ENCODE data around the gene LRMDA. TPM values are rescaled to one million over a fixed set of nuclear protein-coding genes. Genes with fewer than 3 reads are reported as not detected.

Gene LRMDA
- total and polyA plus RNA-seq, 2 of the 13 experiments (the other 11 are each of a cell fraction or from before 2014, with no cell fraction given): 13.4 to 22.0 TPM

DNA sequence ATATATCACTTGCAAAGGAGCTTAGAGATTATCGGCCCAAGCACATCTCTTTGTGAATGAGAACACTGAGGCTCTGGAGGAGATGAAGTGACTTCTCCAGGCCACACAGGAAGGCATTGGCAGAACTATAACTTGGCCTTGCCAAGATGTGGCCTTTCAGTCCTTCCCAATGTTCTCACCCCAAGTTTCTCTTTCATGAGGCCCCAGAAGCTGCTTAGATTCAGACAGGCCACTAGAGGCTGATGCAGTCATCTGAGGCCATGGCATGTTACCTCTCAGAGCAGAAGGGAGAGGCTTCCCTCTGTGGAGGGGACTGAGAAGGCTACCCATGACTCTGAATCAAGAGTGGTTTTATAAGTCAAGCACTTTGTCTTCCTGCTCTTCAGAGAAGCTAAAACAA is 1003.7 kb downstream of the LRMDA start (continued):
- TF ChIP-seq, protein P1, sequence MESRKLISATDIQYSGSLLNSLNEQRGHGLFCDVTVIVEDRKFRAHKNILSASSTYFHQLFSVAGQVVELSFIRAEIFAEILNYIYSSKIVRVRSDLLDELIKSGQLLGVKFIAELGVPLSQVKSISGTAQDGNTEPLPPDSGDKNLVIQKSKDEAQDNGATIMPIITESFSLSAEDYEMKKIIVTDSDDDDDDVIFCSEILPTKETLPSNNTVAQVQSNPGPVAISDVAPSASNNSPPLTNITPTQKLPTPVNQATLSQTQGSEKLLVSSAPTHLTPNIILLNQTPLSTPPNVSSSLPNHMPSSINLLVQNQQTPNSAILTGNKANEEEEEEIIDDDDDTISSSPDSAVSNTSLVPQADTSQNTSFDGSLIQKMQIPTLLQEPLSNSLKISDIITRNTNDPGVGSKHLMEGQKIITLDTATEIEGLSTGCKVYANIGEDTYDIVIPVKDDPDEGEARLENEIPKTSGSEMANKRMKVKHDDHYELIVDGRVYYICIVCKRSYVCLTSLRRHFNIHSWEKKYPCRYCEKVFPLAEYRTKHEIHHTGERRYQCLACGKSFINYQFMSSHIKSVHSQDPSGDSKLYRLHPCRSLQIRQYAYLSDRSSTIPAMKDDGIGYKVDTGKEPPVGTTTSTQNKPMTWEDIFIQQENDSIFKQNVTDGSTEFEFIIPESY (CRISPR knock-in tag; IDR thresholded peaks at IDR 0.05): no peak
- TF ChIP-seq ZIK1 (CRISPR knock-in tag; IDR thresholded peaks at IDR 0.05; ENCODE audit: borderline replicate concordance, low read depth) (no peak), ZNF446 (CRISPR knock-in tag; IDR thresholded peaks at IDR 0.05) (no peak), NR1H2 (CRISPR knock-in tag; IDR thresholded peaks at IDR 0.05; ENCODE audit: borderline replicate concordance, low read depth) (no peak)

DNA sequence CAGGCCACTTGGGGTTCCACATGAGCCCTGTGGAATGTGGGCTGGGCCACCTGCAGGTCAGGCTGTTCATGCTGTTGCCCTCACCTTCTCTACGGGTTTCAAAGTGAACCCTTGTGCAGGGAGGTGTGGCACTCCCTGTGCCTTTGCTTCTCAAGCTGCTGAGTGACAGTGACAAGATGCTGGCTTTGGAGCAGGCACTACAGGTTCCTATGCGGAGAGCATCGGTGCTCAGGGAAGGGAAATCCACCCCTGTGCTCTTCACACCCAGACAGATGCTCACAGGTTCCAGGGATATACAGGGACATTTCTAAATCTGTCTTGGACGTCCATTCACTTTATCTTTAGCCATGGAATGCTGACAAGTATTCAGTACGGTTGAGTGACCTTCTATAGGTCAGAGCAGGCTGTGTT is 1005.0 kb downstream of the LRMDA start:
- Histone ChIP-seq H3K36me3 (replicated peaks in 1 of 2; ENCODE audit: control insufficient read depth in 1 of 2, insufficient read depth in 2 of 2, low read length in 2 of 2) (no peaks in the 10 kb centered on the region), H3K4me3 (replicated peaks in 1 of 3; ENCODE audit: insufficient read depth in 1 of 3, low read depth in 2 of 3, low read length in 3 of 3) (no peak overlapping the region), H3K79me2 (ENCODE audit: insufficient read depth, low read length) (no peaks in the 10 kb centered on the region), H3K27me3 (ENCODE audit: control insufficient read depth in 1 of 2, insufficient read depth in 2 of 2, low read length in 2 of 2) (no peaks in the 10 kb centered on the region), H3K9me3 (ENCODE audit: low read length) (no peaks in the 10 kb centered on the region), H3K27ac (ENCODE audit: extremely low read length, insufficient read depth, low read length) (no peak overlapping the region), H3K4me2 (ENCODE audit: low read depth, low read length) (no peak overlapping the region), H4K20me1 (ENCODE audit: insufficient read depth, low read length) (no peaks in the 10 kb centered on the region), H3K4me1 (ENCODE audit: insufficient read depth, low read length) (peaks cover 12% of the 10 kb centered on the region; the same call in 1 of the 2 replicates), H2AFZ (ENCODE audit: low read length) (no peak overlapping the region), H3K9ac (ENCODE audit: insufficient read depth, low read depth, low read length) (no peak overlapping the region)
- ChIA-PET POLR2A (no interaction called here), CTCF (ENCODE audit: low intra/inter-chr PET ratio, low total read pairs) (no interaction called here)
- DNase-seq (ENCODE audit: low spot score): no peak
- FAIRE-seq: no peak
- BruUV-seq (replicated peaks): no TSS peak
- WGBS (ENCODE audit: low lambda C conversion rate): 64% methylated on average over 3 of the region's 5 CpGs
- in situ Hi-C loops (cut with HindIII; ENCODE audit: extremely low pct_ligation_motif_present, low pct_unique_long_range_greater_than_20kb): no loop called here
- intact Hi-C loops (cut with micrococcal nuclease; ENCODE audit: unreplicated experiment): no loop called here
- no peak for ATAC-seq
- TF ChIP-seq EHMT2 (IDR thresholded peaks at IDR 0.05; ENCODE audit: borderline replicate concordance, low read depth, low read length): no peak
- no peak for TF ChIP-seq ETV6 (CRISPR knock-in tag; conservative IDR thresholded peaks at IDR 0.05)
- no peak for TF ChIP-seq ZBTB42 (CRISPR knock-in tag; IDR thresholded peaks at IDR 0.05)
- no peak for TF ChIP-seq MYNN (CRISPR knock-in tag; IDR thresholded peaks at IDR 0.05; ENCODE audit: low read depth)
- no peak for TF ChIP-seq ZNF10 (CRISPR knock-in tag; IDR thresholded peaks at IDR 0.05; ENCODE audit: borderline replicate concordance, low read depth)
- TF ChIP-seq, protein P2, sequence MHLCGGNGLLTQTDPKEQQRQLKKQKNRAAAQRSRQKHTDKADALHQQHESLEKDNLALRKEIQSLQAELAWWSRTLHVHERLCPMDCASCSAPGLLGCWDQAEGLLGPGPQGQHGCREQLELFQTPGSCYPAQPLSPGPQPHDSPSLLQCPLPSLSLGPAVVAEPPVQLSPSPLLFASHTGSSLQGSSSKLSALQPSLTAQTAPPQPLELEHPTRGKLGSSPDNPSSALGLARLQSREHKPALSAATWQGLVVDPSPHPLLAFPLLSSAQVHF (CRISPR knock-in tag; IDR thresholded peaks at IDR 0.05): no peak
- no peak for TF ChIP-seq ZMYM2 (CRISPR knock-in tag; IDR thresholded peaks at IDR 0.05)
- TF ChIP-seq, protein P3, sequence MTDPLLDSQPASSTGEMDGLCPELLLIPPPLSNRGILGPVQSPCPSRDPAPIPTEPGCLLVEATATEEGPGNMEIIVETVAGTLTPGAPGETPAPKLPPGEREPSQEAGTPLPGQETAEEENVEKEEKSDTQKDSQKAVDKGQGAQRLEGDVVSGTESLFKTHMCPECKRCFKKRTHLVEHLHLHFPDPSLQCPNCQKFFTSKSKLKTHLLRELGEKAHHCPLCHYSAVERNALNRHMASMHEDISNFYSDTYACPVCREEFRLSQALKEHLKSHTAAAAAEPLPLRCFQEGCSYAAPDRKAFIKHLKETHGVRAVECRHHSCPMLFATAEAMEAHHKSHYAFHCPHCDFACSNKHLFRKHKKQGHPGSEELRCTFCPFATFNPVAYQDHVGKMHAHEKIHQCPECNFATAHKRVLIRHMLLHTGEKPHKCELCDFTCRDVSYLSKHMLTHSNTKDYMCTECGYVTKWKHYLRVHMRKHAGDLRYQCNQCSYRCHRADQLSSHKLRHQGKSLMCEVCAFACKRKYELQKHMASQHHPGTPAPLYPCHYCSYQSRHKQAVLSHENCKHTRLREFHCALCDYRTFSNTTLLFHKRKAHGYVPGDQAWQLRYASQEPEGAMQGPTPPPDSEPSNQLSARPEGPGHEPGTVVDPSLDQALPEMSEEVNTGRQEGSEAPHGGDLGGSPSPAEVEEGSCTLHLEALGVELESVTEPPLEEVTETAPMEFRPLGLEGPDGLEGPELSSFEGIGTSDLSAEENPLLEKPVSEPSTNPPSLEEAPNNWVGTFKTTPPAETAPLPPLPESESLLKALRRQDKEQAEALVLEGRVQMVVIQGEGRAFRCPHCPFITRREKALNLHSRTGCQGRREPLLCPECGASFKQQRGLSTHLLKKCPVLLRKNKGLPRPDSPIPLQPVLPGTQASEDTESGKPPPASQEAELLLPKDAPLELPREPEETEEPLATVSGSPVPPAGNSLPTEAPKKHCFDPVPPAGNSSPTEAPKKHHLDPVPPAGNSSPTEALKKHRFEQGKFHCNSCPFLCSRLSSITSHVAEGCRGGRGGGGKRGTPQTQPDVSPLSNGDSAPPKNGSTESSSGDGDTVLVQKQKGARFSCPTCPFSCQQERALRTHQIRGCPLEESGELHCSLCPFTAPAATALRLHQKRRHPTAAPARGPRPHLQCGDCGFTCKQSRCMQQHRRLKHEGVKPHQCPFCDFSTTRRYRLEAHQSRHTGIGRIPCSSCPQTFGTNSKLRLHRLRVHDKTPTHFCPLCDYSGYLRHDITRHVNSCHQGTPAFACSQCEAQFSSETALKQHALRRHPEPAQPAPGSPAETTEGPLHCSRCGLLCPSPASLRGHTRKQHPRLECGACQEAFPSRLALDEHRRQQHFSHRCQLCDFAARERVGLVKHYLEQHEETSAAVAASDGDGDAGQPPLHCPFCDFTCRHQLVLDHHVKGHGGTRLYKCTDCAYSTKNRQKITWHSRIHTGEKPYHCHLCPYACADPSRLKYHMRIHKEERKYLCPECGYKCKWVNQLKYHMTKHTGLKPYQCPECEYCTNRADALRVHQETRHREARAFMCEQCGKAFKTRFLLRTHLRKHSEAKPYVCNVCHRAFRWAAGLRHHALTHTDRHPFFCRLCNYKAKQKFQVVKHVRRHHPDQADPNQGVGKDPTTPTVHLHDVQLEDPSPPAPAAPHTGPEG (CRISPR knock-in tag; IDR thresholded peaks at IDR 0.05): no peak
- TF ChIP-seq NPAS2 (CRISPR knock-in tag; IDR thresholded peaks at IDR 0.05; ENCODE audit: borderline replicate concordance): no peak
- TF ChIP-seq, protein P4, sequence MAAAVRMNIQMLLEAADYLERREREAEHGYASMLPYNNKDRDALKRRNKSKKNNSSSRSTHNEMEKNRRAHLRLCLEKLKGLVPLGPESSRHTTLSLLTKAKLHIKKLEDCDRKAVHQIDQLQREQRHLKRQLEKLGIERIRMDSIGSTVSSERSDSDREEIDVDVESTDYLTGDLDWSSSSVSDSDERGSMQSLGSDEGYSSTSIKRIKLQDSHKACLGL (CRISPR knock-in tag; IDR thresholded peaks at IDR 0.05): no peak
- no peak for TF ChIP-seq AGO1 (IDR thresholded peaks at IDR 0.05; ENCODE audit: low read depth, low read length, poor library complexity, severe bottlenecking)

Measured in HepG2 (cell line).